Panc1 (cell line): ENCODE measurements around the gene DZIP1. TPM values are rescaled to one million over a fixed set of nuclear protein-coding genes. Genes with fewer than 3 reads are reported as not detected.

Source experiments
- ATAC-seq: fragments of 200-7000 bp; cut with Tn5 transposase; 2 replicates; pipeline ENCODE4 v1.9.1; 2020; ENCODE audit warnings: mild to moderate bottlenecking, moderate library complexity
- BruUV-seq: library from RNA; stranded (reverse); fragments of 400-500 nt; replicated peaks from 2 replicates; lab custom pipeline; 2021; lab: Mats Ljungman, UMichigan
- CTCF ChIA-PET: fragments of 300-600 bp; sonication (Branson Sonifier 250); formaldehyde crosslinking; loops from one replicate; lab custom pipeline; 2022; ENCODE audit warnings: antibody characterized with exemption; lab: Charles Lee
- POLR2A ChIA-PET: fragments of 300-600 bp; sonication (Branson Sonifier 250); formaldehyde crosslinking; loops from one replicate; lab custom pipeline; 2022; ENCODE audit warnings: antibody characterized with exemption; lab: Charles Lee
- DNase-seq: peaks from one replicate; pipeline ENCODE4 v3.0.0-alpha.2; 2010; ENCODE audit warnings: low read depth, low spot score
- H3K27ac ChIP-seq: 2 replicates; pipeline ENCODE4 v1.5.1; 2011; ENCODE audit warnings: mild to moderate bottlenecking, low read length, inconsistent platforms
- H3K27me3 ChIP-seq: fragments of 200-500 bp; sonication (Bioruptor generic); 2 replicates; pipeline ENCODE4 v1.6.0; 2014; ENCODE audit warnings: low read length, inconsistent platforms; ENCODE audit not compliant: control insufficient read depth, insufficient read depth
- H3K36me3 ChIP-seq: fragments of 200-500 bp; sonication (Bioruptor generic); 2 replicates; pipeline ENCODE4 v1.5.1; 2014; ENCODE audit warnings: inconsistent platforms, mild to moderate bottlenecking, low read length, moderate library complexity; ENCODE audit not compliant: control insufficient read depth, insufficient read depth
- H3K4me1 ChIP-seq: 2 replicates; pipeline ENCODE4 v1.5.1; 2011; ENCODE audit warnings: inconsistent platforms, mild to moderate bottlenecking, low read length, moderate library complexity; ENCODE audit not compliant: control insufficient read depth, insufficient read depth
- H3K4me3 ChIP-seq, 2 experiments: 2 replicates each; pipeline ENCODE4 v1.5.1; 2011 to 2012; ENCODE audit warnings: low read depth in 2 of 2, low read length in 2 of 2, mild to moderate bottlenecking in 2 of 2, inconsistent platforms in 1 of 2, moderate library complexity in 1 of 2
- H3K9me3 ChIP-seq: fragments of 200-500 bp; sonication (Bioruptor generic); 2 replicates; pipeline ENCODE4 v1.5.1; 2014; ENCODE audit warnings: low read depth, mild to moderate bottlenecking, inconsistent platforms, low read length, moderate library complexity; ENCODE audit not compliant: control insufficient read depth, insufficient read depth
- POLR2AphosphoS5 ChIP-seq: IDR thresholded peaks from 2 replicates; pipeline ENCODE4 v1.6.1; 2012; ENCODE audit warnings: mild to moderate bottlenecking, low read depth, low read length, moderate library complexity
- SIN3A ChIP-seq: IDR thresholded peaks from 2 replicates; pipeline ENCODE4 v1.6.1; 2012; ENCODE audit warnings: low read depth, mild to moderate bottlenecking, low read length, moderate library complexity, borderline replicate concordance; ENCODE audit not compliant: insufficient read depth
- TCF7L2 ChIP-seq: IDR thresholded peaks from 2 replicates; pipeline ENCODE4 v1.6.1; 2011; ENCODE audit warnings: mild to moderate bottlenecking, low read depth, low read length, inconsistent platforms
- in situ Hi-C: cut with HindIII; loops from 2 replicates; pipeline ENCODE4 v1.10.0; 2016; ENCODE audit warnings: low sequenced_read_pairs, low pct_unique_long_range_greater_than_20kb
- intact Hi-C: fragments of 100-400 bp; cut with micrococcal nuclease; formaldehyde crosslinking; loops from one replicate; pipeline ENCODE4 v1.10.0; 2022; ENCODE audit not compliant: unreplicated experiment
- total RNA-seq: library from RNA; stranded (reverse); gene quantifications from one replicate; pipeline ENCODE4 v1.2.1, GENCODE V29; 2021; ENCODE audit not compliant: unreplicated experiment
- TF ChIP-seq, protein P1 (sequence below): fragments of 450-650 bp; IDR thresholded peaks from 2 replicates; pipeline ENCODE4 v1.5.1; 2017; ENCODE audit warnings: mild to moderate bottlenecking
- TF ChIP-seq, protein P2 (sequence below), 2 experiments: IDR thresholded peaks; 2 replicates each; pipeline ENCODE4 v1.6.1; 2011 to 2012; ENCODE audit warnings: low read depth in 2 of 2, control low read depth in 1 of 2, low read length in 1 of 2, mild to moderate bottlenecking in 1 of 2, moderate library complexity in 1 of 2; ENCODE audit not compliant: insufficient read depth in 1 of 2

The DZIP1 gene
- total RNA-seq, 1 experiment from 2014 or later = 22.9 TPM

DNA sequence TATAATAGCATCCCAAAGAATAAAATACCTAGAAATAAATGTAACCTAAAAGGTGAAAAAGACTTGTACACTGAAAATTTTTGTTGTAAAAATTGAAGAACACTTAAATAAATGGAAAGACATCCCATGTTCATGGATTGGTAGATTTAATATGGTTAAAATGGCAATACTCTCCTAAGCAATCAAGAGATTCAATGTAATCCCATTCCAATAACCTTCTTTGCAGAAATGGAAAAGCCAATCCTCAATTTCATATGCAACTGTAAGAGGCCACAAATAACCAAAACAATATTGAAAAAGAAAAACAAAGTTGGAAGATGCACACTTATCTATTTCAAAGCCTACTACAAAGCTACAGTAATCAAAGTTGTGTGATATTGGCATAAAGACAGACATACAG, 17.7 kb downstream of the DZIP1 start:
- no peak overlapping the region for H3K4me3 ChIP-seq
- peaks cover 2% of the 10 kb centered on the region; the same call in 1 of the 2 replicates for H3K36me3 ChIP-seq
- no peak overlapping the region for H3K27ac ChIP-seq
- TF ChIP-seq POLR2AphosphoS5 (no peak), SIN3A (no peak), TCF7L2 (no peak)
- TF ChIP-seq, protein P1, sequence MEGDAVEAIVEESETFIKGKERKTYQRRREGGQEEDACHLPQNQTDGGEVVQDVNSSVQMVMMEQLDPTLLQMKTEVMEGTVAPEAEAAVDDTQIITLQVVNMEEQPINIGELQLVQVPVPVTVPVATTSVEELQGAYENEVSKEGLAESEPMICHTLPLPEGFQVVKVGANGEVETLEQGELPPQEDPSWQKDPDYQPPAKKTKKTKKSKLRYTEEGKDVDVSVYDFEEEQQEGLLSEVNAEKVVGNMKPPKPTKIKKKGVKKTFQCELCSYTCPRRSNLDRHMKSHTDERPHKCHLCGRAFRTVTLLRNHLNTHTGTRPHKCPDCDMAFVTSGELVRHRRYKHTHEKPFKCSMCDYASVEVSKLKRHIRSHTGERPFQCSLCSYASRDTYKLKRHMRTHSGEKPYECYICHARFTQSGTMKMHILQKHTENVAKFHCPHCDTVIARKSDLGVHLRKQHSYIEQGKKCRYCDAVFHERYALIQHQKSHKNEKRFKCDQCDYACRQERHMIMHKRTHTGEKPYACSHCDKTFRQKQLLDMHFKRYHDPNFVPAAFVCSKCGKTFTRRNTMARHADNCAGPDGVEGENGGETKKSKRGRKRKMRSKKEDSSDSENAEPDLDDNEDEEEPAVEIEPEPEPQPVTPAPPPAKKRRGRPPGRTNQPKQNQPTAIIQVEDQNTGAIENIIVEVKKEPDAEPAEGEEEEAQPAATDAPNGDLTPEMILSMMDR = no peak
- TF ChIP-seq, protein P2, sequence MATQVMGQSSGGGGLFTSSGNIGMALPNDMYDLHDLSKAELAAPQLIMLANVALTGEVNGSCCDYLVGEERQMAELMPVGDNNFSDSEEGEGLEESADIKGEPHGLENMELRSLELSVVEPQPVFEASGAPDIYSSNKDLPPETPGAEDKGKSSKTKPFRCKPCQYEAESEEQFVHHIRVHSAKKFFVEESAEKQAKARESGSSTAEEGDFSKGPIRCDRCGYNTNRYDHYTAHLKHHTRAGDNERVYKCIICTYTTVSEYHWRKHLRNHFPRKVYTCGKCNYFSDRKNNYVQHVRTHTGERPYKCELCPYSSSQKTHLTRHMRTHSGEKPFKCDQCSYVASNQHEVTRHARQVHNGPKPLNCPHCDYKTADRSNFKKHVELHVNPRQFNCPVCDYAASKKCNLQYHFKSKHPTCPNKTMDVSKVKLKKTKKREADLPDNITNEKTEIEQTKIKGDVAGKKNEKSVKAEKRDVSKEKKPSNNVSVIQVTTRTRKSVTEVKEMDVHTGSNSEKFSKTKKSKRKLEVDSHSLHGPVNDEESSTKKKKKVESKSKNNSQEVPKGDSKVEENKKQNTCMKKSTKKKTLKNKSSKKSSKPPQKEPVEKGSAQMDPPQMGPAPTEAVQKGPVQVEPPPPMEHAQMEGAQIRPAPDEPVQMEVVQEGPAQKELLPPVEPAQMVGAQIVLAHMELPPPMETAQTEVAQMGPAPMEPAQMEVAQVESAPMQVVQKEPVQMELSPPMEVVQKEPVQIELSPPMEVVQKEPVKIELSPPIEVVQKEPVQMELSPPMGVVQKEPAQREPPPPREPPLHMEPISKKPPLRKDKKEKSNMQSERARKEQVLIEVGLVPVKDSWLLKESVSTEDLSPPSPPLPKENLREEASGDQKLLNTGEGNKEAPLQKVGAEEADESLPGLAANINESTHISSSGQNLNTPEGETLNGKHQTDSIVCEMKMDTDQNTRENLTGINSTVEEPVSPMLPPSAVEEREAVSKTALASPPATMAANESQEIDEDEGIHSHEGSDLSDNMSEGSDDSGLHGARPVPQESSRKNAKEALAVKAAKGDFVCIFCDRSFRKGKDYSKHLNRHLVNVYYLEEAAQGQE (IDR thresholded peaks at IDR 0.05; ENCODE audit: insufficient read depth in 1 of 2, low read depth in 2 of 2, low read length in 1 of 2) = no peak
- no peaks in the 10 kb centered on the region for H3K4me1 ChIP-seq
- in situ Hi-C loops = no loop called here
- H3K9me3 ChIP-seq = no peaks in the 10 kb centered on the region
- H3K27me3 ChIP-seq = no peaks in the 10 kb centered on the region
- POLR2A ChIA-PET = no interaction called here
- intact Hi-C loops = loop anchor here (5.0 kb wide), 1 partner anchor 36 kb away; no protein-coding TSS in a partner anchor
- DNase-seq (no peak), ATAC-seq (no peak)
- CTCF ChIA-PET = no interaction called here
- no TSS peak for BruUV-seq

DNA sequence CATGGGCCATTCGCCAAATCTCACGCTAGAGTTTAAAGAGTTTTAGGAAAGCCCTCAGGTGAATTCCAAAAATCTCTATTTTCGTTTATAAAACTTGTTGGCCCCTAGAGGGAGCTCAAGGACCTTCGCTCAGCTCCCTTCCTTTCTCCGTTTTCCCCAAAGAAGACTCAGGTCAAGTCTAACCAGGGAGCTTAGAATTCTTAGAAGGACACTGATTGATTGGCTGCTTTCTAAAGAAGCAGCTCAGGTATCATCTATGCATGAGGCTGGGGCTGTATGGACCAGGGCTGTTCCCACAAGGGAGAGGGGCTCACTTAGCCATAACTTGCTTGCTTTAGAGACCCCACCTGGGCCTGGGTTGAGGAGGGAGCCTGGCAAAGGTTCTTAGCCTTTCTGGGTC, 20.5 kb downstream of the DZIP1 start:
- in situ Hi-C loops = no loop called here
- POLR2A ChIA-PET = interaction anchor here (0.6 kb wide), 1 partner anchor 178 kb away, joined by 3 read pairs; no protein-coding TSS in a partner anchor

More for the DNA sequence above, 20.5 kb downstream of the DZIP1 start:
- intact Hi-C loops = loop anchor here (5.0 kb wide), 1 partner anchor 208 kb away; no protein-coding TSS in a partner anchor
- CTCF ChIA-PET = interaction anchor here (1.0 to 2.6 kb wide), 3 partner anchors 37 to 210 kb away, joined by 3 to 13 read pairs (median 10); no protein-coding TSS in a partner anchor
- Histone ChIP-seq H3K36me3 (no peaks in the 10 kb centered on the region; the same call in 1 of the 2 replicates), H3K4me1 (no peaks in the 10 kb centered on the region), H3K27me3 (no peaks in the 10 kb centered on the region), H3K27ac (no peak overlapping the region), H3K4me3 (no peak overlapping the region), H3K9me3 (no peaks in the 10 kb centered on the region)
- no TSS peak for BruUV-seq
- ATAC-seq = peak; percentile 77
- DNase-seq = peak; percentile 10
- TF ChIP-seq, protein P2 (IDR thresholded peaks at IDR 0.05; ENCODE audit: insufficient read depth in 1 of 2, low read depth in 2 of 2, low read length in 1 of 2) = no peak
- TF ChIP-seq, protein P1 = peak; percentile 80
- TF ChIP-seq POLR2AphosphoS5 = no peak
